ENCODE measurements around the gene SLITRK6.

GRCh38 chr13:85771856-85772255, 27.4 kb downstream of the SLITRK6 start:
- no peak for TF ChIP-seq CTCF (IDR thresholded peaks at IDR 0.05; ENCODE audit: low read depth, low read length, poor library complexity, severe bottlenecking)
- no peak for TF ChIP-seq EZH2phosphoT487 (IDR thresholded peaks at IDR 0.05; ENCODE audit: borderline replicate concordance, low read length)

Measured in DOHH2 (cell line).